GM21825 (cell line): Measurements from ENCODE around the gene HADHB.
A peak's percentile ranks its signal among the peaks of the same experiment; 100 is the strongest.
"Not testable (repeated sequence)": the region's sequence is repeated elsewhere in the genome, so short reads cannot be mapped to it uniquely, and the experiment has no call there.

Source experiments
- ATAC-seq: cut with Tn5 transposase; IDR thresholded peaks from one replicate; pipeline ENCODE4 v1.9.1; 2021; ENCODE audit warnings: mild to moderate bottlenecking, moderate library complexity; ENCODE audit not compliant: unreplicated experiment

The HADHB gene

GRCh38 chr2:26290001-26290400 is 45.3 kb downstream of the HADHB start:
- no peak for ATAC-seq

DNA sequence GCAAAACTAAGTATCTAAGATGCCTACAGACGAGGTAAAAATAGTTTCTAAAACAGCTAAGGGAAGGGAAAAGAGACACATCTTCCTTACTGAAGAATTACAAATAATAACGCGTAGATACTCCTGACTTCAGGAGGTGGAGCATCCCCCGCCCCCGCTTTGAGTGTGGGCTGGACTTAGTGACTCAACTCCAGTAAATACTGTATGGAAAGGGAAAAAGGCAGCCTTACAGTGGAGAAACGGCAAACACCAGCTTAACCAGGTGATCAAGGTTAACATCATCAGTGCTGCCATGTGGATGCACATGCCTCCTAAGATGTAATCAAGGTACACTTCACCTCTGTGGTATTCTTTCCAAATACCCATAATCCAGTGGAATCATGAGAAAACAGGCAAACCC is 47.9 kb downstream of the HADHB start:
- no peak for ATAC-seq

DNA sequence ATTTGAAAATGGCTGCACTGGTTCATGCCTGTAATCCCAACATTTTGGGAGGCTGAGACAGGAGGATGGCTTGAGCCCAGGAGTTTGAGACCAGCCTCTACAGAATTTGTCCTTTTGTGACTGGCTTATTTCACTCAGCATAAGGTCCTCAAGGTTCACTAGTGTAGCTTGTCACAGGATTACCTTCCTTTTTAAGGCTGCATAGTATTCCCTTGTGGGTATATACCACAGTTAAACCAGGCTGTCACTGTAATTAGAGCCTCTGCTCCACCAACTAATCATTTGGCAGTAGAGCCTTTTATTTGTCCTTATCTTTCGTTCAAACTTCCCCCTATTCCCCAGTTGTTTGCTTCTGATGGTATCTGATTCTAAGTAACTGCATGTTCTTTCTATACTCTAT is 50.8 kb downstream of the HADHB start:
- no peak for ATAC-seq

GRCh38 chr2:26297061-26297460 is 52.3 kb downstream of the HADHB start:
- ATAC-seq: no peak

DNA sequence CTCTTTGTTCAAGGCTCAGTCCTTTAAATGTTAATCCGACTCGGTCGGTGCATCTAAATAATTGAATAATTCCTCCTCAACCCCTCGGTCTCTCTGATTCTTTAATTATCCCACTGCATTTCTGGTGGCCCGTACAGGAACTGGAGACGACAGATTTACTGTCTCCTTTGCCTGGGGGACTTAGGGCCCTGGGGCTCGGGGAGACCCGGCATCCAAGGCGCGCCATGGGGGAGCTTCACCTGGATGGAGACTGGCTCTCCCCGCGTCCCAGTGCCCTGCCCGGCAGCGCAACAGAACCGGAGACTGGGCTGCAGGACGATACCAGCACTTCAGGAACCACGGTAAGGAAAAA is 53.5 kb downstream of the HADHB start:
- ATAC-seq: no peak

DNA sequence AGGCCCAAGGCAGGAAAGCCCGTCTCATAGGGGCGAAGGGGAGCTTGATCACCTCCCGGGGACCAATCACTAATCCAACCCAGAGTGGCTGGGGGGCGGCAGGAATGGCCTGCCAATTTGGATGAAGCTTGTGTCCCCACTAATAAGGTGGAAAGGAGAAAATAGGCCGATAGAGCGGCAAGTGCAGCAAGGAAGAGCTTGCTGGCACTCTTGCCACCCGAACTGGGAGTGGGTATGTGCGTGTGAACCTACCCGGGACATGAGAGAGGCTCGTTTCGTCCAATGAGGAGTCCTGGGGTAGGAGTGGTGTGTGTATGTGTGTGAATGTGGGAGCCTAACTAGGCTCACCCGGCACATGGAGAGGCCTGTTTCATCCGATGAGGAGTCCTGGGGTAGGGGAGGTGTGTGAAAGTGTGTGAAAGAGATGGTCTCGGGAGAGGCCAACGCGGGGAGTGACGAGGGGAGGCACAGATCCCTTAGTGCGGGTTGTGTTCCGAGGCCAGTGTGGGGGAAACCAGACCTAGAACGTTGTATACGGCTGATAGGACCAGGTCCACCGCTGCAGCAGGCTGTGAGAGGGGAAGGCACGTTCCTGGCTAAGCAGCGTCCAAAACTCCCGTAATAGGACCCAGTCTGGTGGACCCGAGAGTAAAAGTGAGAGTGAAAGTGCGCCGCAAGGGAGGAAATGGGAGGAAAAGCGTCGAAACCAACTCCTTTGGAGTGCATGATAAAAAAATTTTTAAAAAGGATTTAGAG is 54.1 kb downstream of the HADHB start:
- peak; percentile 49 for ATAC-seq

DNA sequence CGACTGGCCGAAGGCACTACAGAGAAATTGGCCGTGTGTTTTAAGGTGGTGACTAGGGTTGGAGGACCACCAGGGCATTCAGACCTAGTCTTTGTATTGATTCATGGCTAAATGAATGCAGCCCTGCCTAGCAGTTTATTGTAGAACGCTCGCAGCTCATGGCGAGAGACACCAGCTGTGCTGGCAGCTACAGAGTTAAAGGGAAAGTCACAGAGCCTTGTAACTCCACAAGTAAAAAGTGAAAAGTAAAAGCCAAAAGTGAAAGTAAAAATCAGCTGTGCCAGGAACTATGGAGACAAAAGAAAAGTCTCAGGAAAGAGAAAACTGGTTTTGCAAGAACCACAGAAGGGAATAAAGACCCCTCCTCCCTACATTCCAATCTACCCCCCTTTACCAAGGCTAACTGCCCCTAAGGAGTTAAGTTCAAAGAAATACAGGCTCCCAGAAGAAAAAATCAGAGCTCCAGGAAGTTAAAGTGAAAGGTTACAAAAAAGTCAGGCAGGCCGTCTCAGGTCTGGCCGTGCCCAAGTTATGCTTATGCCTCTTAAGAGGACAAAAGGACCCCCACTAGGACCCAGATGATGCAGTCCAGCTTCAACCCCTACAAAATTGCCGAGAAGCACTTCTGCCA is 54.8 kb downstream of the HADHB start:
- ATAC-seq: no peak

- no peak for ATAC-seq
Measured at GRCh38 chr2:26300234-26300925, 55.6 kb downstream of the HADHB start.

GRCh38 chr2:26302846-26303245 is 58.1 kb downstream of the HADHB start:
- no peak for ATAC-seq

- not testable (repeated sequence) for ATAC-seq
Measured at GRCh38 chr2:26305094-26305493, 60.4 kb downstream of the HADHB start.

GRCh38 chr2:26305540-26305939 is 60.8 kb downstream of the HADHB start:
- ATAC-seq: no peak

GRCh38 chr2:26309921-26310320 is 65.2 kb downstream of the HADHB start:
- no peak for ATAC-seq

GRCh38 chr2:26312471-26312870 is 67.7 kb downstream of the HADHB start:
- ATAC-seq: no peak

DNA sequence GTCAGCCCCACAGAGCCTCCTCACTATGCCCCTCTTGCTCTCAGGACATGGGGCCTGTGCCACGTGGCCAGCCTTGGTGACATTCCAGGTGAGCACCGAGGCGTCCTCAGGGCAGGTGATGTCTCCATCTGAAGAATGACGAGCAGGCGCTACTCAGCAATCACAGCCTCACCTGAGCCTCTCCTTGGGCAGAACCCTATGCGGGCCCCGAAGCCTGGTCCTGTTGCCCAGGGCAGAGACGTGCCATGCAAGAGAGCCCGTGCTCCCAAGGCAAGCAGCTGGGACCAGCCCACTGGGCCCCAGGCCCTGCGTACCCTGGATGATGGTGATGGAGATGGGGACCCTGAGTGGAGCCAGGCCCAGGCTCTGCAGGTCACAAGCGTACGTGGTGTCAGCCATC is 68.7 kb downstream of the HADHB start:
- no peak for ATAC-seq

DNA sequence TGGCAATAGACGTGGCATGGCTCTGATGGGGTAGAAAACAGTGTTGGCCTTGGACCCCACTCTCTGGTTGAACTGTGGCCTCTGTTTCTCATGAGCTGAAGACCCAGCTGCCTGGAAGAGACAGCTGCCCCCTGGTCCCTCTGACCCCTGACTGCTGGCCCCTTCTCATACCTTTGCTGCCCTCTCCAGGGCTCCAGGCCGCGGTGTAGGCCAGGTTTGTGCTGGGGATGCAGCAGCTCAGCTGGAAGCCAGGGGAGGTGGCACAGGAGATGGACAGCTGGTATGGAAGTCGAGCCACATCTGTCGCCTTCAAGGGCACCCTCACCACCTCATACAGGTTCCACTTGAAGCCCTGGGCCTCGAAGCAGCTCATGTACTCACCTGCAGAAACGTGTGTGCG is 69.5 kb downstream of the HADHB start:
- no peak for ATAC-seq

GRCh38 chr2:26316041-26316440 is 71.3 kb downstream of the HADHB start:
- no peak for ATAC-seq

DNA sequence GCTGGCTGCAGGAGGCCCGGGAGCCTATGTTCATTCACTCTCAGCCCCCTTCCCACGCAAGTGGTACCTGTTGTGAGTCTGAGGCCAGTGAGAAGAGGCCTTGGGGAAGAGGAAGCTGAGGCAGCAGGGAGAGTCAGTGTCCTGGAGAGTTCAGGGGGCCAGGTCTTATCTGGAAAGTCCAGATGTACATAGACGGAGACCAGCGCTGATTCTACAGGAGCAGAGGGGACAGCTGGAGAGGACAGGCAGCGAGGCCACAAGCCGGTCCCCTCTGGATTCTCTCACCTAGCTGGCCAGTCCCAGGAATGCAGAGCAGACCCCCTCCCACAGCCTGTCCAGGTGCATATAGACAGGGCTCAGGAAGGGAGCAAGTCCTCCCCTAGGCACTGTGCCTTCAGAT is 72.1 kb downstream of the HADHB start:
- no peak for ATAC-seq

GRCh38 chr2:26317377-26318105 is 72.8 kb downstream of the HADHB start:
- no peak for ATAC-seq

DNA sequence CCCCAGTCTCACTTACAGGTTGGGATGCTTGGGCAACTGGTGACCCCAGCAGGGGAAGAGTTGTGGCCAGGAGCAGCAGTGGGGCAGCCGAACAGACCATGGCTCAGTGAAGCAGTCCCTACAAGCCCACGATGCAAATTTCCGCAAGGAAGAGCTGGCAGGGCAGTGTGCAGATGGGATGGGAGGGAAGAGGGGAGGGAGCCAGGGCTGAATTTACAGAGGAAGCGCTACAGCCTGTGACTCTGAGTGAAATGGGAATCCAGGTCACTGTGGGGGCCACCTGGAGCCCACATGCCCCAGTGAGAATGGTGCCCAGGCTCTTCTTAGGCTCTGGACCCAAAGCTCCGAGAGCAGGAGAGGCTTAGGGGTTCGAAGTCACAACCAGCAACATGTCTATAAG is 74.2 kb downstream of the HADHB start:
- ATAC-seq: no peak

- ATAC-seq: not testable (repeated sequence)
Measured at GRCh38 chr2:26324479-26324878, 79.7 kb downstream of the HADHB start.

- ATAC-seq: no peak
Measured at GRCh38 chr2:26324903-26325302, 80.2 kb downstream of the HADHB start.

- no peak for ATAC-seq
Measured at GRCh38 chr2:26325851-26326250, 81.1 kb downstream of the HADHB start.
